HepG2 (cell line): ENCODE measurements around the gene APRT. TPM values are rescaled to one million over a fixed set of nuclear protein-coding genes. Genes with fewer than 3 reads are reported as not detected.

ENCODE experiments used
- DR1 ChIP-seq: sonication (generic); formaldehyde crosslinking; IDR thresholded peaks from 2 replicates; pipeline ENCODE4 v1.8.0; 2021; ENCODE audit warnings: mild to moderate bottlenecking, missing genetic modification reagents, inconsistent platforms
- GATA4 ChIP-seq: sonication (generic); IDR thresholded peaks from 2 replicates; pipeline ENCODE4 v1.6.1; 2016; ENCODE audit warnings: antibody characterized with exemption, low read depth, borderline replicate concordance
- MLX ChIP-seq: IDR thresholded peaks from 2 replicates; pipeline ENCODE4 v1.6.1; 2016
- NFE2L2 ChIP-seq: fragments of 150-350 bp; IDR thresholded peaks from 2 replicates; pipeline ENCODE4 v1.6.1; 2014; ENCODE audit warnings: low read length
- PRPF4 ChIP-seq: fragments of 200-400 bp; formaldehyde crosslinking; IDR thresholded peaks from 2 replicates; pipeline ENCODE4 v1.6.1; 2016; ENCODE audit warnings: low read length, low read depth; ENCODE audit not compliant: poor library complexity, severe bottlenecking
- RBM22 ChIP-seq: fragments of 200-400 bp; formaldehyde crosslinking; optimal IDR thresholded peaks from 2 replicates; pipeline ENCODE3; 2017; ENCODE audit warnings: mild to moderate bottlenecking, low read length, moderate library complexity
- SNAPC2 ChIP-seq: sonication (generic); formaldehyde crosslinking; IDR thresholded peaks from 2 replicates; pipeline ENCODE4 v1.8.1; 2022; ENCODE audit warnings: mild to moderate bottlenecking, missing genetic modification reagents
- polyA plus RNA-seq, 8 experiments: library from polyadenylated mRNA; depleted of rRNA in 3 of 8; stranded (reverse) in 7 of 8; unstranded in 1 of 8; fragments of >200 nt; fragmentation: Illumina TruSeq in 4 of 8; extraction: Trizol in 4 of 8; gene quantifications; 2 replicates each; pipeline versions ENCODE4 v1.2.1 to v1.2.3, GENCODE V29; 2011 to 2016; ENCODE audit warnings: low read depth in 4 of 8, missing spikeins in 1 of 8, mixed read lengths in 1 of 8; ENCODE audit not compliant: insufficient read depth in 1 of 8
- total RNA-seq, 5 experiments: library from RNA; depleted of rRNA; stranded (reverse); fragments of >200 nt; fragmentation: Illumina TruSeq; extraction: Trizol; gene quantifications; 2 replicates each; pipeline ENCODE4 v1.2.3, GENCODE V29; 2016; ENCODE audit warnings: low read depth in 1 of 5
- TF ChIP-seq, protein P1 (sequence below): sonication (generic); formaldehyde crosslinking; IDR thresholded peaks from 2 replicates; pipeline ENCODE4 v1.4.0; 2020; ENCODE audit warnings: missing genetic modification reagents
- TF ChIP-seq, protein P2 (sequence below): sonication (generic); formaldehyde crosslinking; IDR thresholded peaks from 2 replicates; pipeline ENCODE4 v1.5.0; 2020; ENCODE audit warnings: mild to moderate bottlenecking, missing genetic modification reagents, borderline replicate concordance

Gene APRT
- total and polyA plus RNA-seq, 2 of the 13 experiments (the other 11 are each of a cell fraction or from before 2014, with no cell fraction given), result 155 to 242 TPM

- TF ChIP-seq, protein P1, sequence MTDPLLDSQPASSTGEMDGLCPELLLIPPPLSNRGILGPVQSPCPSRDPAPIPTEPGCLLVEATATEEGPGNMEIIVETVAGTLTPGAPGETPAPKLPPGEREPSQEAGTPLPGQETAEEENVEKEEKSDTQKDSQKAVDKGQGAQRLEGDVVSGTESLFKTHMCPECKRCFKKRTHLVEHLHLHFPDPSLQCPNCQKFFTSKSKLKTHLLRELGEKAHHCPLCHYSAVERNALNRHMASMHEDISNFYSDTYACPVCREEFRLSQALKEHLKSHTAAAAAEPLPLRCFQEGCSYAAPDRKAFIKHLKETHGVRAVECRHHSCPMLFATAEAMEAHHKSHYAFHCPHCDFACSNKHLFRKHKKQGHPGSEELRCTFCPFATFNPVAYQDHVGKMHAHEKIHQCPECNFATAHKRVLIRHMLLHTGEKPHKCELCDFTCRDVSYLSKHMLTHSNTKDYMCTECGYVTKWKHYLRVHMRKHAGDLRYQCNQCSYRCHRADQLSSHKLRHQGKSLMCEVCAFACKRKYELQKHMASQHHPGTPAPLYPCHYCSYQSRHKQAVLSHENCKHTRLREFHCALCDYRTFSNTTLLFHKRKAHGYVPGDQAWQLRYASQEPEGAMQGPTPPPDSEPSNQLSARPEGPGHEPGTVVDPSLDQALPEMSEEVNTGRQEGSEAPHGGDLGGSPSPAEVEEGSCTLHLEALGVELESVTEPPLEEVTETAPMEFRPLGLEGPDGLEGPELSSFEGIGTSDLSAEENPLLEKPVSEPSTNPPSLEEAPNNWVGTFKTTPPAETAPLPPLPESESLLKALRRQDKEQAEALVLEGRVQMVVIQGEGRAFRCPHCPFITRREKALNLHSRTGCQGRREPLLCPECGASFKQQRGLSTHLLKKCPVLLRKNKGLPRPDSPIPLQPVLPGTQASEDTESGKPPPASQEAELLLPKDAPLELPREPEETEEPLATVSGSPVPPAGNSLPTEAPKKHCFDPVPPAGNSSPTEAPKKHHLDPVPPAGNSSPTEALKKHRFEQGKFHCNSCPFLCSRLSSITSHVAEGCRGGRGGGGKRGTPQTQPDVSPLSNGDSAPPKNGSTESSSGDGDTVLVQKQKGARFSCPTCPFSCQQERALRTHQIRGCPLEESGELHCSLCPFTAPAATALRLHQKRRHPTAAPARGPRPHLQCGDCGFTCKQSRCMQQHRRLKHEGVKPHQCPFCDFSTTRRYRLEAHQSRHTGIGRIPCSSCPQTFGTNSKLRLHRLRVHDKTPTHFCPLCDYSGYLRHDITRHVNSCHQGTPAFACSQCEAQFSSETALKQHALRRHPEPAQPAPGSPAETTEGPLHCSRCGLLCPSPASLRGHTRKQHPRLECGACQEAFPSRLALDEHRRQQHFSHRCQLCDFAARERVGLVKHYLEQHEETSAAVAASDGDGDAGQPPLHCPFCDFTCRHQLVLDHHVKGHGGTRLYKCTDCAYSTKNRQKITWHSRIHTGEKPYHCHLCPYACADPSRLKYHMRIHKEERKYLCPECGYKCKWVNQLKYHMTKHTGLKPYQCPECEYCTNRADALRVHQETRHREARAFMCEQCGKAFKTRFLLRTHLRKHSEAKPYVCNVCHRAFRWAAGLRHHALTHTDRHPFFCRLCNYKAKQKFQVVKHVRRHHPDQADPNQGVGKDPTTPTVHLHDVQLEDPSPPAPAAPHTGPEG (CRISPR knock-in tag), result no peak; the same call in 1 of the 2 replicates
- TF ChIP-seq MLX (no peak), RBM22 (no peak), GATA4 (0 out of 2 replicates have a peak, but pooled peaks have one; percentile 1), NFE2L2 (no peak), PRPF4 (peak; percentile 36), SNAPC2 (CRISPR knock-in tag) (no peak), DR1 (CRISPR knock-in tag) (peak; percentile 25; the same call in 1 of the 2 replicates)
- TF ChIP-seq, protein P2, sequence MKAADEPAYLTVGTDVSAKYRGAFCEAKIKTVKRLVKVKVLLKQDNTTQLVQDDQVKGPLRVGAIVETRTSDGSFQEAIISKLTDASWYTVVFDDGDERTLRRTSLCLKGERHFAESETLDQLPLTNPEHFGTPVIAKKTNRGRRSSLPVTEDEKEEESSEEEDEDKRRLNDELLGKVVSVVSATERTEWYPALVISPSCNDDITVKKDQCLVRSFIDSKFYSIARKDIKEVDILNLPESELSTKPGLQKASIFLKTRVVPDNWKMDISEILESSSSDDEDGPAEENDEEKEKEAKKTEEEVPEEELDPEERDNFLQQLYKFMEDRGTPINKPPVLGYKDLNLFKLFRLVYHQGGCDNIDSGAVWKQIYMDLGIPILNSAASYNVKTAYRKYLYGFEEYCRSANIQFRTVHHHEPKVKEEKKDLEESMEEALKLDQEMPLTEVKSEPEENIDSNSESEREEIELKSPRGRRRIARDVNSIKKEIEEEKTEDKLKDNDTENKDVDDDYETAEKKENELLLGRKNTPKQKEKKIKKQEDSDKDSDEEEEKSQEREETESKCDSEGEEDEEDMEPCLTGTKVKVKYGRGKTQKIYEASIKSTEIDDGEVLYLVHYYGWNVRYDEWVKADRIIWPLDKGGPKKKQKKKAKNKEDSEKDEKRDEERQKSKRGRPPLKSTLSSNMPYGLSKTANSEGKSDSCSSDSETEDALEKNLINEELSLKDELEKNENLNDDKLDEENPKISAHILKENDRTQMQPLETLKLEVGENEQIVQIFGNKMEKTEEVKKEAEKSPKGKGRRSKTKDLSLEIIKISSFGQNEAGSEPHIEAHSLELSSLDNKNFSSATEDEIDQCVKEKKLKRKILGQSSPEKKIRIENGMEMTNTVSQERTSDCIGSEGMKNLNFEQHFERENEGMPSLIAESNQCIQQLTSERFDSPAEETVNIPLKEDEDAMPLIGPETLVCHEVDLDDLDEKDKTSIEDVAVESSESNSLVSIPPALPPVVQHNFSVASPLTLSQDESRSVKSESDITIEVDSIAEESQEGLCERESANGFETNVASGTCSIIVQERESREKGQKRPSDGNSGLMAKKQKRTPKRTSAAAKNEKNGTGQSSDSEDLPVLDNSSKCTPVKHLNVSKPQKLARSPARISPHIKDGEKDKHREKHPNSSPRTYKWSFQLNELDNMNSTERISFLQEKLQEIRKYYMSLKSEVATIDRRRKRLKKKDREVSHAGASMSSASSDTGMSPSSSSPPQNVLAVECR (CRISPR knock-in tag), result no peak
Measured at GRCh38 chr16:88764080-88764479, 47.6 kb downstream of the APRT start (continued).
